Gastroesophageal sphincter (tissue), 4 donors: Measurements from ENCODE around the gene ZNF784. TPM values are rescaled to one million over a fixed set of nuclear protein-coding genes. Genes with fewer than 3 reads are reported as not detected.

Experiments used
- ATAC-seq: fragments of 150-250 bp; one replicate; pipeline ENCODE4 v1.9.1; 2016; ENCODE audit warnings: mild to moderate bottlenecking, moderate library complexity
- H3K27ac ChIP-seq, 4 donors: fragments of 200-600 bp; sonication (generic) in 3 of 4; 1 replicate in 3 of 4; 2 replicates in 1 of 4; pipeline ENCODE4 v1.5.1; 2016 to 2019
- H3K27me3 ChIP-seq: fragments of 200-600 bp; sonication (generic); one replicate; pipeline ENCODE4 v1.5.1; 2019
- H3K36me3 ChIP-seq, 2 donors: fragments of 200-600 bp; sonication (generic); one replicate each; pipeline ENCODE4 v1.5.1; 2019; ENCODE audit warnings: control low read depth in 1 of 2
- H3K4me1 ChIP-seq, 3 donors: fragments of 200-600 bp; sonication (generic); 1 replicate in 2 of 3; 2 replicates in 1 of 3; pipeline ENCODE4 v1.5.1; 2016 to 2019; ENCODE audit warnings: control low read depth in 2 of 3
- H3K4me3 ChIP-seq, 2 donors: fragments of 200-600 bp; sonication (generic); one replicate each; pipeline ENCODE4 v1.5.1; 2019; ENCODE audit warnings: mild to moderate bottlenecking in 1 of 2, moderate library complexity in 1 of 2
- H3K9me3 ChIP-seq, 3 donors: fragments of 200-600 bp; sonication (generic); one replicate each; pipeline ENCODE4 v1.5.1; 2017 to 2019; ENCODE audit warnings: control low read depth in 2 of 3
- EP300 ChIP-seq: sonication (generic); formaldehyde crosslinking; IDR thresholded peaks from one replicate; pipeline ENCODE4 v1.6.1; 2017; ENCODE audit warnings: antibody characterized with exemption, mild to moderate bottlenecking
- POLR2A ChIP-seq, 2 donors: fragments of 450-650 bp; IDR thresholded peaks; one replicate each; pipeline ENCODE4 v1.6.1; 2017; ENCODE audit warnings: antibody characterized with exemption in 2 of 2, mild to moderate bottlenecking in 2 of 2, moderate library complexity in 1 of 2
- POLR2AphosphoS5 ChIP-seq: sonication (generic); formaldehyde crosslinking; IDR thresholded peaks from one replicate; pipeline ENCODE4 v1.6.1; 2017; ENCODE audit warnings: antibody characterized with exemption
- WGBS, 2 donors: methylation state at CpG; one replicate each; pipeline ENCODE4 v1.1.5; 2018; ENCODE audit warnings: low coverage in 1 of 2; 5-methylcytosine and 5-hydroxymethylcytosine counted together
- total RNA-seq, 4 donors: library from RNA; depleted of rRNA; stranded (reverse); fragments of >200 nt; gene quantifications; one replicate each; pipeline ENCODE4 v1.1.0, GENCODE V29; 2016
- TF ChIP-seq, protein P1 (sequence below), 4 experiments: fragments of 200-600 bp in 2 of 4; fragments of 450-650 bp in 2 of 4; sonication (generic) in 1 of 4; IDR thresholded peaks; one replicate each; pipeline ENCODE4 v1.5.1; 2017 to 2019; ENCODE audit warnings: antibody characterized with exemption in 4 of 4, mild to moderate bottlenecking in 2 of 4, moderate library complexity in 2 of 4

ZNF784 gene
- total RNA-seq, 4 donors from 2014 or later: 0.54 to 8.1 (median 4.8) TPM

DNA sequence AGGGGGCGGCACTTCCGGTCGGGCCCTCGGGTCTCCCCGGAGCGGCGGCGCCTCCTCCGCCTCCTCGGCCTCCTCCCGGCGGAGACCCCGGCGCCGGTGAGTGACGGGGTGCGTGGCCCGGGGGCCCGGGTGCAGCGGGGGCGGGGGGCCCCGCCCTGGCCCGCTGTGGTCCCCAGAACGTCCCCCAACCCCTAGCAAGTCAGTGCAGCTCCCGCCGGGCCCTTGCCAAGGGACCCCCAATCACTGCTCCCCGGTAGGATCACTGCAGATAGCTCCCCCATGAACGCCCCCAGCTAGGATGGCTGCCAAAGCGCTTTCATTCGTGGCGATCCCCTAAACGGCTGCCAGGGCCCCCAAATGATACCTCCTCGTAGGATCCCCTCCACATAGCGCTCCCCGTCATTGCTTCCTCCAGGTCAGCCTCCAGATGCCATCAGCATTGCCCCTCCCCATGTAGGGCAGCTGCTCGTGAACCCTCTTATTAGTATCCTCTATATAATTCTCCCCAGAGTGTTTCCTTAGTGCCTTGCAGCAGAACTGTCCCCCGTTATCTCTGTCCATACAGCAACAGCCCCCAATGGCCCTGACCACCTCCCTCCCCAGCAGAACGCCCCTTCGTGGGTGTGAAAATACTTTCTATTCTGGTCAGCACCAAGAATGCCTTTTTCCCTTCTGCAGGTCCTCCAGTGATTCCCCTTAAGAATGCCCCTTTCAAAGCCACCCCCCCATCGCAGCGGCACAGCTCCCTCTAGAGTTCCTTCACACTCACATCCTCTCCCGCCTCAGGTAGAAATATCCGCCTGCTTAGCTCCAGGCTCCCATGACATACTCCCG, 18.5 kb downstream of the ZNF784 start, which contains the start of gene ZNF865:
ZNF865 (plus strand) TSS at position 11 of the 834 bp plus-strand sequence. CDS start 7,972 bp downstream, outside the sequence.
- Histone ChIP-seq H3K36me3 (peaks cover 0 to 32% of the 10 kb centered on the region in 2 donors), H3K4me3 (peak within 1 kb of the TSS; percentile 81 to 84), H3K4me1 (peaks cover 0 to 55% (median 20%) of the 10 kb centered on the region in 3 donors), H3K27ac (peak within 1 kb of the TSS; percentile 79 to 97 (median 95)), H3K9me3 (no peaks in the 10 kb centered on the region), H3K27me3 (no peaks in the 10 kb centered on the region)
- 0 to 1% methylated on average over 10 to 18 of the region's 44 CpGs for WGBS, 2 donors
- TF ChIP-seq, protein P1, sequence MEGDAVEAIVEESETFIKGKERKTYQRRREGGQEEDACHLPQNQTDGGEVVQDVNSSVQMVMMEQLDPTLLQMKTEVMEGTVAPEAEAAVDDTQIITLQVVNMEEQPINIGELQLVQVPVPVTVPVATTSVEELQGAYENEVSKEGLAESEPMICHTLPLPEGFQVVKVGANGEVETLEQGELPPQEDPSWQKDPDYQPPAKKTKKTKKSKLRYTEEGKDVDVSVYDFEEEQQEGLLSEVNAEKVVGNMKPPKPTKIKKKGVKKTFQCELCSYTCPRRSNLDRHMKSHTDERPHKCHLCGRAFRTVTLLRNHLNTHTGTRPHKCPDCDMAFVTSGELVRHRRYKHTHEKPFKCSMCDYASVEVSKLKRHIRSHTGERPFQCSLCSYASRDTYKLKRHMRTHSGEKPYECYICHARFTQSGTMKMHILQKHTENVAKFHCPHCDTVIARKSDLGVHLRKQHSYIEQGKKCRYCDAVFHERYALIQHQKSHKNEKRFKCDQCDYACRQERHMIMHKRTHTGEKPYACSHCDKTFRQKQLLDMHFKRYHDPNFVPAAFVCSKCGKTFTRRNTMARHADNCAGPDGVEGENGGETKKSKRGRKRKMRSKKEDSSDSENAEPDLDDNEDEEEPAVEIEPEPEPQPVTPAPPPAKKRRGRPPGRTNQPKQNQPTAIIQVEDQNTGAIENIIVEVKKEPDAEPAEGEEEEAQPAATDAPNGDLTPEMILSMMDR (IDR thresholded peaks at IDR 0.05): peak in 3 of 4 experiments; percentile 59 to 80 (median 68)
- TF ChIP-seq EP300 (no peak), POLR2A (IDR thresholded peaks at IDR 0.05) (peak in 1 of 2 donors; percentile 45)
- peak; percentile 23 for ATAC-seq

DNA sequence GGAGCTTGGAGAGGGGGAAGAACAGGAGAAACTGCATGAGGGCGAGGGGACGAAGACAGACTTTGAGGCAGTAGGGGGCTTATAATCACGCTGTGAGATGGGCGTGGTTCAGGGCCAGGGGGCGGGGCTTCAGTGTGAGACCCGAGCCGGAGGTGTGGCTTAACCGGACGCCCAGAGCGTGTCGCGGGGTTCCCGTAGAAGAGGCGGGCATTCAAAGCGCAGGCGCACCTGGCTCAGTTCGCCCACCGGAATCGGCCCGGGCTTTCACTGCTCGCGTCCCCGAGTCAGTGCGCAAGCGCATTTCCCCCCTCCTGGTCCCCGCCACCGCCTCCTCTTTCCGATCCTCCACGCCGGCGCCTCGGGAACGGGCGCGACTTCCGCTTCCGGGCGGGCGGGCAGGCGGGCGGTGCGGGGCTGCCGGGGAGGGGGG, 19.1 kb downstream of the ZNF784 start:
- peak overlapping the region; percentile 81 to 84 for H3K4me3 ChIP-seq
- peak; percentile 41 for TF ChIP-seq POLR2AphosphoS5
- TF ChIP-seq, protein P1 (IDR thresholded peaks at IDR 0.05): no peak
- ATAC-seq: peak; percentile 90
- 0 to 1% methylated on average over 4 to 7 of the region's 43 CpGs for WGBS, 2 donors
- peaks cover 0 to 26% of the 10 kb centered on the region in 2 donors for H3K36me3 ChIP-seq
- H3K4me1 ChIP-seq: peaks cover 0 to 52% (median 21%) of the 10 kb centered on the region in 3 donors
- H3K27me3 ChIP-seq: no peaks in the 10 kb centered on the region
- no peaks in the 10 kb centered on the region for H3K9me3 ChIP-seq
- H3K27ac ChIP-seq: peak overlapping the region; percentile 79 to 97 (median 95)

DNA sequence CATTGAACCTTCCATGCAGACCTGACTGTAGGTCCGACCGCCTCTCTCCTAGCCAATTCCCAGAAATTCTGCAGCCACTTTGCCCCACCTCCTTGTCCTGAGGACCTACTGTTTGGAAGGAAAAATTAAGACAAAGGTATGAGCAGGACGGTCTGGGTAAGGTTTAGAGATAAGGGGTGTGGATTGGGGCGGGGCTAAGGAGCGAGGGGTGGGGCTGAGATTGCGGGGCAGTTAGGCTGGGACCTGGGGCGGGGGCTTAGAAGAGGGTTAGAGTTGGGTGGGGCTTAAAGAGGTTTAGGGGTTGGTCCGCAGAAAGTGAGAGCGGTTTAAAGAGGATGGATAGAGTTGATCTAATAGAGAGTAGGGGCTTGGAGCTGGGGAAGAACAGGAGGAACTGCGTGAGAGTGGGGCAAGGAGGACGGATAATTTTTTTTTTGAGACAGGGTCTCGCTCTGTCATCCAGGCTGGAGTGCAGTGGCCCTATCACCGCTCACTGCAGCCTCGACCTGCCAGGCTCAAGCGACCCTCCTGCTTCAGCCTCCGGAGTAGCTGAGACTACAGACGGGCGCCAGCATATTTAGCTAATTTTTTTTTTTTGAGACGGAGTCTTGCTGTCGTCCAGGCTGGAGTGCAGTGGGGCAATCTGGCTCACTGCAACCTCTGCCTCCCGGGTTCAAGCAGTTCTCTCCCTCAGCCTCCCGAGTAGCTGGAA, 20.6 kb downstream of the ZNF784 start:
- H3K9me3 ChIP-seq: no peaks in the 10 kb centered on the region
- no peak overlapping the region for H3K4me3 ChIP-seq
- H3K4me1 ChIP-seq: peaks cover 0 to 53% (median 21%) of the 10 kb centered on the region in 3 donors
- no peaks in the 10 kb centered on the region for H3K27me3 ChIP-seq
- H3K27ac ChIP-seq: peak overlapping the region in 3 of 4 donors; percentile 94 to 97 (median 96)
- ATAC-seq: no peak
- 66 to 74% methylated on average over 16 to 20 of the region's 22 CpGs for WGBS, 2 donors
- H3K36me3 ChIP-seq: peaks cover 0 to 11% of the 10 kb centered on the region in 2 donors
- TF ChIP-seq EP300 (no peak), POLR2AphosphoS5 (no peak), POLR2A (IDR thresholded peaks at IDR 0.05) (no peak)
- TF ChIP-seq, protein P1 (IDR thresholded peaks at IDR 0.05): no peak

DNA sequence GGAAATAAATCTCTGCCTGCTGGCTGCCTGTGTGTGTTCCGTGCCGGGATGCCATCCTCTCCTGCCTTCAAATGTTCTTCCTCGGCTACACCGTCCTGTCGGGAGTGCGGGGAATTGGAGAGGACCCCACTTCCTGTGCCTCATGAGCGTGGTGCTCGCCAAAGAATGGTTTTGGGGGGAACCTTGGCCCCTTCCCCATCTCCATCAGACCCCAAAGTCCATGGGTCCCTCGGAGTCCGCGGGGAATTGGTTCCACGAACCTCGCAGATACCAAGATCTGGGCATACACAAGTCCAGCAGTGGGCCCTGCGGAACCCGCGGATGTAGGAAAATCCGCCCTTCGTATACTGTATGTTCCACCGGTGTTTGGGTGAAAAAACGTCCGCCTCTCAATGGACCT, 21.3 kb downstream of the ZNF784 start:
- no peak for ATAC-seq
- H3K4me1 ChIP-seq: peaks cover 0 to 58% (median 21%) of the 10 kb centered on the region in 3 donors
- H3K27ac ChIP-seq: no peak overlapping the region

More for the DNA sequence above, 21.3 kb downstream of the ZNF784 start:
- Histone ChIP-seq H3K27me3 (no peaks in the 10 kb centered on the region), H3K9me3 (no peaks in the 10 kb centered on the region), H3K36me3 (peaks cover 0 to 10% of the 10 kb centered on the region in 2 donors), H3K4me3 (no peak overlapping the region)
- no peak for TF ChIP-seq EP300
- TF ChIP-seq POLR2AphosphoS5: no peak
- TF ChIP-seq POLR2A (IDR thresholded peaks at IDR 0.05): no peak
- TF ChIP-seq, protein P1 (IDR thresholded peaks at IDR 0.05): no peak
- 84 to 88% methylated on average over 14 to 20 of the region's 21 CpGs for WGBS, 2 donors
